H1 (cell line): ENCODE data around the gene FHIT. TPM values are rescaled to one million over a fixed set of nuclear protein-coding genes. Genes with fewer than 3 reads are reported as not detected.

Experiments used
- CTCF ChIA-PET: fragments of 300-600 bp; sonication (Branson Sonifier 250); formaldehyde crosslinking; loops from one replicate; lab custom pipeline; 2021; ENCODE audit not compliant: partially characterized antibody; lab: Charles Lee
- POLR2A ChIA-PET: fragments of 300-600 bp; sonication (Branson Sonifier 250); formaldehyde crosslinking; loops from one replicate; lab custom pipeline; 2021; ENCODE audit warnings: inconsistent platforms; ENCODE audit not compliant: partially characterized antibody; lab: Charles Lee
- DNase-seq, 2 experiments: peaks; one replicate each; pipeline versions ENCODE4 v3.0.0 to v3.0.0-alpha.2; 2010 to 2022; ENCODE audit warnings: low spot score in 2 of 2, low read depth in 1 of 2, mixed read lengths in 1 of 2
- FAIRE-seq: peaks from 2 replicates; lab custom pipeline; 2011; peaks lifted over from hg19 to GRCh38; lab: Jason Lieb, UNC
- H2AFZ ChIP-seq: 2 replicates; pipeline ENCODE4 v1.8.1; 2012; ENCODE audit warnings: low read length, inconsistent platforms
- H2AK5ac ChIP-seq: 2 replicates; pipeline ENCODE4 v1.6.1; 2013; ENCODE audit warnings: low read depth, low read length
- H2BK120ac ChIP-seq: replicated peaks from 2 replicates; pipeline ENCODE3; 2013; ENCODE audit warnings: low read depth, low read length, inconsistent platforms
- H2BK12ac ChIP-seq: 2 replicates; pipeline ENCODE4 v1.6.1; 2013; ENCODE audit warnings: low read depth, low read length
- H2BK15ac ChIP-seq: 2 replicates; pipeline ENCODE4 v1.6.1; 2013; ENCODE audit warnings: low read length
- H2BK20ac ChIP-seq: 2 replicates; pipeline ENCODE4 v1.6.1; 2013; ENCODE audit warnings: low read length
- H2BK5ac ChIP-seq: 2 replicates; pipeline ENCODE4 v1.6.1; 2013; ENCODE audit warnings: low read depth, low read length
- H3K14ac ChIP-seq: 2 replicates; pipeline ENCODE4 v1.6.1; 2013; ENCODE audit warnings: inconsistent platforms; ENCODE audit not compliant: insufficient read length
- H3K18ac ChIP-seq: 2 replicates; pipeline ENCODE4 v1.6.1; 2013; ENCODE audit warnings: low read length; ENCODE audit errors: extremely low read depth
- H3K23ac ChIP-seq: 2 replicates; pipeline ENCODE4 v1.6.1; 2013; ENCODE audit warnings: inconsistent platforms; ENCODE audit not compliant: insufficient read length
- H3K23me2 ChIP-seq: 2 replicates; pipeline ENCODE4 v1.6.1; 2013; ENCODE audit warnings: low read depth, low read length
- H3K27ac ChIP-seq: 2 replicates; pipeline ENCODE4 v1.6.1; 2011; ENCODE audit warnings: low read depth, low read length, inconsistent platforms
- H3K27me3 ChIP-seq, 4 experiments: replicated peaks in 1 of 4; 1 replicate in 1 of 4; 2 replicates in 3 of 4; pipeline versions ENCODE4 v1.6.1 to v1.8.1; 2011 to 2013; ENCODE audit warnings: low read length in 3 of 4, mild to moderate bottlenecking in 3 of 4, inconsistent platforms in 2 of 4, mixed read lengths in 2 of 4, moderate library complexity in 1 of 4; ENCODE audit not compliant: control insufficient read depth in 3 of 4, insufficient read depth in 3 of 4; ENCODE audit errors: extremely low read depth in 1 of 4
- H3K36me3 ChIP-seq, 4 experiments: 2 replicates each; pipeline versions ENCODE4 v1.6.1 to v1.8.1; 2011 to 2013; ENCODE audit warnings: mild to moderate bottlenecking in 4 of 4, low read length in 3 of 4, moderate library complexity in 2 of 4, control low read depth in 1 of 4, inconsistent platforms in 1 of 4; ENCODE audit not compliant: insufficient read depth in 4 of 4, control insufficient read depth in 2 of 4
- H3K4ac ChIP-seq: replicated peaks from 2 replicates; pipeline ENCODE3; 2013; ENCODE audit warnings: low read length, low read depth, mixed read lengths, inconsistent platforms; ENCODE audit not compliant: insufficient read length
- H3K4me1 ChIP-seq, 4 experiments: replicated peaks in 1 of 4; 1 replicate in 1 of 4; 2 replicates in 3 of 4; pipeline versions ENCODE4 v1.6.1 to v1.8.1; 2011 to 2013; ENCODE audit warnings: low read length in 3 of 4, inconsistent platforms in 2 of 4, mixed read lengths in 1 of 4; ENCODE audit not compliant: insufficient read depth in 4 of 4, control insufficient read depth in 3 of 4
- H3K4me2 ChIP-seq, 2 experiments: 2 replicates each; pipeline versions ENCODE4 v1.6.1 to v1.8.1; 2011 to 2013; ENCODE audit warnings: low read depth in 2 of 2, low read length in 2 of 2, control low read depth in 1 of 2, inconsistent platforms in 1 of 2, mild to moderate bottlenecking in 1 of 2; ENCODE audit not compliant: insufficient read depth in 1 of 2
- H3K4me3 ChIP-seq, 4 experiments: fragments of 200-600, 300-600 bp in 1 of 4; sonication (generic), shearing (Covaris generic), sonication (Bioruptor Twin) in 1 of 4; 2 replicates each; pipeline versions ENCODE4 v1.5.1 to v1.8.1; 2011 to 2016; ENCODE audit warnings: low read length in 4 of 4, low read depth in 3 of 4, control low read depth in 2 of 4, inconsistent platforms in 2 of 4, mild to moderate bottlenecking in 2 of 4, mixed read lengths in 1 of 4, moderate library complexity in 1 of 4; ENCODE audit not compliant: insufficient read depth in 2 of 4; ENCODE audit errors: extremely low read depth in 1 of 4
- H3K56ac ChIP-seq: replicated peaks from 2 replicates; pipeline ENCODE3; 2013; ENCODE audit warnings: low read depth, mild to moderate bottlenecking, mixed read lengths, low read length, inconsistent platforms; ENCODE audit not compliant: insufficient read length
- H3K79me1 ChIP-seq: 2 replicates; pipeline ENCODE4 v1.6.1; 2013; ENCODE audit warnings: low read depth, low read length, control low read depth
- H3K79me2 ChIP-seq, 2 experiments: 2 replicates each; pipeline versions ENCODE4 v1.6.1 to v1.8.1; 2012 to 2013; ENCODE audit warnings: low read length in 2 of 2, mild to moderate bottlenecking in 2 of 2, inconsistent platforms in 1 of 2; ENCODE audit not compliant: insufficient read depth in 2 of 2, control insufficient read depth in 1 of 2
- H3K9ac ChIP-seq, 4 experiments: replicated peaks in 1 of 4; 1 replicate in 1 of 4; 2 replicates in 3 of 4; pipeline versions ENCODE4 v1.6.1 to v1.8.1; 2011 to 2013; ENCODE audit warnings: low read depth in 3 of 4, low read length in 3 of 4, control low read depth in 2 of 4, mild to moderate bottlenecking in 2 of 4, moderate library complexity in 2 of 4, inconsistent platforms in 1 of 4; ENCODE audit errors: extremely low read depth in 1 of 4
- H3K9me3 ChIP-seq, 2 experiments: 2 replicates each; pipeline versions ENCODE4 v1.6.1 to v1.8.1; 2012 to 2013; ENCODE audit warnings: mild to moderate bottlenecking in 2 of 2, moderate library complexity in 2 of 2, control low read depth in 1 of 2, inconsistent platforms in 1 of 2, low read depth in 1 of 2, low read length in 1 of 2, mixed read lengths in 1 of 2; ENCODE audit not compliant: insufficient read depth in 2 of 2
- H4K20me1 ChIP-seq, 2 experiments: replicated peaks in 1 of 2; 2 replicates each; pipeline versions ENCODE3 to v1.8.1; 2011 to 2013; ENCODE audit warnings: inconsistent platforms in 2 of 2, low read length in 2 of 2, mild to moderate bottlenecking in 1 of 2; ENCODE audit not compliant: insufficient read depth in 2 of 2, control insufficient read depth in 1 of 2
- H4K5ac ChIP-seq: 2 replicates; pipeline ENCODE4 v1.6.1; 2013; ENCODE audit warnings: low read length, low read depth, mixed read lengths, inconsistent platforms; ENCODE audit not compliant: insufficient read length
- H4K8ac ChIP-seq: 2 replicates; pipeline ENCODE4 v1.8.0; 2013; ENCODE audit warnings: mild to moderate bottlenecking, moderate library complexity, low read length, inconsistent platforms; ENCODE audit not compliant: insufficient read depth; ENCODE audit errors: extremely low read depth
- H4K91ac ChIP-seq: replicated peaks from 2 replicates; pipeline ENCODE3; 2013; ENCODE audit warnings: low read length, mixed read lengths, inconsistent platforms; ENCODE audit not compliant: insufficient read length
- BCL11A ChIP-seq, 2 experiments: IDR thresholded peaks; one replicate each; pipeline ENCODE4 v1.6.1; 2011; ENCODE audit warnings: low read depth in 2 of 2, low read length in 2 of 2, mild to moderate bottlenecking in 2 of 2
- CEBPB ChIP-seq: IDR thresholded peaks from 2 replicates; pipeline ENCODE4 v1.6.1; 2012; ENCODE audit warnings: low read depth, low read length
- CHD2 ChIP-seq: IDR thresholded peaks from 2 replicates; pipeline ENCODE4 v1.6.1; 2012; ENCODE audit warnings: low read length, improper control_type of control experiment
- EGR1 ChIP-seq: IDR thresholded peaks from 2 replicates; pipeline ENCODE4 v1.6.1; 2011; ENCODE audit warnings: low read depth, low read length, borderline replicate concordance
- EP300 ChIP-seq, 2 experiments: IDR thresholded peaks; 1 replicate in 1 of 2; 2 replicates in 1 of 2; pipeline ENCODE4 v1.6.1; 2011 to 2012; ENCODE audit warnings: low read depth in 2 of 2, low read length in 2 of 2, mild to moderate bottlenecking in 2 of 2, borderline replicate concordance in 1 of 2, inconsistent platforms in 1 of 2, moderate library complexity in 1 of 2
- EZH2 ChIP-seq: fragments of 200-600 bp; sonication (generic); IDR thresholded peaks from 2 replicates; pipeline ENCODE4 v1.7.1; 2012; ENCODE audit warnings: low read depth, mild to moderate bottlenecking, moderate library complexity, low read length, inconsistent platforms; ENCODE audit not compliant: severe bottlenecking
- KDM4A ChIP-seq: IDR thresholded peaks from one replicate; pipeline ENCODE4 v1.7.1; 2012; ENCODE audit warnings: low read depth, mild to moderate bottlenecking, moderate library complexity, low read length, inconsistent platforms; ENCODE audit not compliant: severe bottlenecking
- RAD21 ChIP-seq, 2 experiments: IDR thresholded peaks in 1 of 2; conservative IDR thresholded peaks in 1 of 2; 2 replicates each; pipeline ENCODE4 v1.6.1; 2011; ENCODE audit warnings: low read depth in 2 of 2, low read length in 2 of 2, improper control_type of control experiment in 1 of 2, inconsistent platforms in 1 of 2, mild to moderate bottlenecking in 1 of 2, moderate library complexity in 1 of 2
- RBBP5 ChIP-seq: IDR thresholded peaks from 2 replicates; pipeline ENCODE4 v1.7.1; 2012; ENCODE audit warnings: low read depth, mild to moderate bottlenecking, inconsistent platforms, low read length, moderate library complexity, borderline replicate concordance
- RFX5 ChIP-seq: IDR thresholded peaks from 2 replicates; pipeline ENCODE4 v1.6.1; 2011; ENCODE audit warnings: low read depth, low read length, improper control_type of control experiment, borderline replicate concordance
- SP4 ChIP-seq: IDR thresholded peaks from 2 replicates; pipeline ENCODE4 v1.6.1; 2012; ENCODE audit warnings: low read length, inconsistent platforms
- WGBS, 2 experiments: shearing (Covaris generic) in 1 of 2; methylation state at CpG; one replicate each; pipeline versions ENCODE4 v1.1.6 to v1.1.7; 2013 to 2015; ENCODE audit warnings: low lambda C conversion rate in 2 of 2, mixed read lengths in 2 of 2, inconsistent platforms in 1 of 2, low coverage in 1 of 2, missing lambda C conversion rate in 1 of 2; ENCODE audit not compliant: insufficient replicate concordance in 2 of 2, insufficient coverage in 1 of 2, insufficient read length in 1 of 2; ENCODE audit errors: extremely low coverage in 1 of 2, missing lambda C conversion rate in 1 of 2; 5-methylcytosine and 5-hydroxymethylcytosine counted together
- polyA plus RNA-seq, 7 experiments: library from polyadenylated mRNA; depleted of rRNA in 3 of 7; stranded (reverse) in 5 of 7; unstranded in 2 of 7; fragments of >200 nt in 5 of 7; fragments of 200-250 nt in 2 of 7; gene quantifications; 1 replicate in 5 of 7; 2 replicates in 1 of 7; 4 replicates in 1 of 7; pipeline versions ENCODE4 v1.2.1 to v1.2.3, GENCODE V29; 2011 to 2013; ENCODE audit warnings: missing spikeins in 2 of 7, mixed read lengths in 2 of 7
- total RNA-seq: library from RNA; stranded (reverse); fragmentation: NEBNext Ultra II Directional; extraction: Animal tissue kit (Norgen Biotek cat#: 25700); gene quantifications from 2 replicates; pipeline ENCODE4 v1.2.1, GENCODE V29; 2021

The FHIT gene
- total and polyA plus RNA-seq, 2 of the 8 experiments (the other 6 are each of a cell fraction or from before 2014, with no cell fraction given): 1.2 to 3.2 TPM

GRCh38 chr3:60149501-60149900 lies 1101.8 kb downstream of the FHIT start:
- Histone ChIP-seq H4K8ac (no peak overlapping the region), H3K56ac (no peak overlapping the region), H2AK5ac (no peak overlapping the region), H4K5ac (no peak overlapping the region), H3K14ac (no peak overlapping the region), H2BK12ac (no peak overlapping the region), H3K23me2 (no peaks in the 10 kb centered on the region), H2AFZ (no peak overlapping the region), H2BK20ac (no peak overlapping the region), H3K9ac (no peak overlapping the region), H3K23ac (no peak overlapping the region), H4K91ac (no peak overlapping the region), H3K9me3 (no peaks in the 10 kb centered on the region), H3K27ac (no peak overlapping the region), H2BK120ac (no peak overlapping the region), H3K18ac (no peak overlapping the region), H3K4me3 (no peak overlapping the region), H2BK5ac (no peak overlapping the region), H3K27me3 (no peaks in the 10 kb centered on the region), H4K20me1 (no peaks in the 10 kb centered on the region), H3K4me2 (no peak overlapping the region), H2BK15ac (no peak overlapping the region), H3K4ac (no peak overlapping the region), H3K79me1 (no peaks in the 10 kb centered on the region), H3K36me3 (no peaks in the 10 kb centered on the region), H3K4me1 (no peaks in the 10 kb centered on the region; a peak in 1 of 7 replicates), H3K79me2 (no peaks in the 10 kb centered on the region)
- no peak for FAIRE-seq
- DNase-seq: no peak
- TF ChIP-seq CHD2 (no peak), SP4 (no peak), RAD21 (IDR thresholded peaks at IDR 0.05 in 1 of 2, conservative IDR thresholded peaks at IDR 0.05 in 1 of 2; ENCODE audit: low read depth in 2 of 2, low read length in 2 of 2) (no peak), EZH2 (no peak), KDM4A (no peak), RFX5 (no peak), EGR1 (no peak), EP300 (IDR thresholded peaks at IDR 0.05; ENCODE audit: borderline replicate concordance in 1 of 2, low read depth in 2 of 2, low read length in 2 of 2) (no peak), BCL11A (IDR thresholded peaks at IDR 0.05; ENCODE audit: low read depth in 2 of 2, low read length in 2 of 2) (no peak), RBBP5 (no peak), CEBPB (no peak)
- 89% methylated on average over 3 of the region's 3 CpGs; no CpG with 5 or more reads in 1 of the 2 experiments for WGBS, 2 experiments
- POLR2A ChIA-PET: no interaction called here
- CTCF ChIA-PET: interaction anchor here (1.3 kb wide), 1 partner anchor 406 kb away, joined by 3 read pairs; no protein-coding TSS in a partner anchor
